IMR-90 (cell line): ENCODE measurements around the gene SYNPO. TPM values are rescaled to one million over a fixed set of nuclear protein-coding genes. Genes with fewer than 3 reads are reported as not detected.

Experiments used
- ATAC-seq: fragments of 200-7000 bp; cut with Tn5 transposase; 2 replicates; pipeline ENCODE4 v1.9.1; 2020; ENCODE audit warnings: low read depth, mild to moderate bottlenecking, moderate library complexity
- BruUV-seq: library from RNA; stranded (reverse); fragments of 400-500 nt; replicated peaks from 2 replicates; lab custom pipeline; 2021; lab: Mats Ljungman, UMichigan
- CTCF ChIA-PET: fragments of 300-600 bp; formaldehyde crosslinking; extraction: SDS; loops from one replicate; lab custom pipeline; 2021; ENCODE audit warnings: antibody characterized with exemption; lab: Yijun Ruan, JAX
- POLR2A ChIA-PET: fragments of 300-600 bp; sonication (Branson Sonifier 250); formaldehyde crosslinking; loops from one replicate; lab custom pipeline; 2022; ENCODE audit warnings: antibody characterized with exemption; ENCODE audit not compliant: unreplicated experiment; lab: Charles Lee
- DNase-seq: peaks from one replicate; pipeline ENCODE4 v3.0.0; 2013
- H2AFZ ChIP-seq: replicated peaks from 2 replicates; pipeline ENCODE3; 2013; ENCODE audit warnings: low read length, mild to moderate bottlenecking; ENCODE audit not compliant: poor library complexity
- H2AK5ac ChIP-seq: 2 replicates; pipeline ENCODE4 v1.6.1; 2013; ENCODE audit warnings: low read depth, low read length, inconsistent platforms
- H2AK9ac ChIP-seq: replicated peaks from 2 replicates; pipeline ENCODE3; 2013; ENCODE audit warnings: mild to moderate bottlenecking, low read depth, low read length, moderate library complexity; ENCODE audit not compliant: poor library complexity
- H2BK120ac ChIP-seq: 2 replicates; pipeline ENCODE4 v1.6.1; 2013; ENCODE audit warnings: low read depth, low read length, inconsistent platforms
- H2BK15ac ChIP-seq: 3 replicates; pipeline ENCODE4 v1.6.1; 2013; ENCODE audit warnings: low read depth, low read length, inconsistent platforms
- H2BK20ac ChIP-seq: 2 replicates; pipeline ENCODE4 v1.6.1; 2013; ENCODE audit warnings: low read depth, mild to moderate bottlenecking, inconsistent platforms, low read length, moderate library complexity
- H2BK5ac ChIP-seq: 2 replicates; pipeline ENCODE4 v1.6.1; 2013; ENCODE audit warnings: mild to moderate bottlenecking, low read depth, low read length, inconsistent platforms; ENCODE audit not compliant: poor library complexity, severe bottlenecking
- H3K14ac ChIP-seq: replicated peaks from 2 replicates; pipeline ENCODE4 v1.6.1; 2013; ENCODE audit warnings: low read depth, low read length, inconsistent platforms
- H3K18ac ChIP-seq: 2 replicates; pipeline ENCODE4 v1.6.1; 2013; ENCODE audit warnings: low read depth, low read length, control low read depth
- H3K23ac ChIP-seq: 2 replicates; pipeline ENCODE4 v1.6.1; 2013; ENCODE audit warnings: low read depth, low read length, inconsistent platforms
- H3K27ac ChIP-seq: 2 replicates; pipeline ENCODE4 v1.5.1; 2013; ENCODE audit warnings: mild to moderate bottlenecking, control low read depth, low read length; ENCODE audit not compliant: insufficient read depth
- H3K27me3 ChIP-seq: 2 replicates; pipeline ENCODE4 v1.6.1; 2013; ENCODE audit warnings: low read length; ENCODE audit not compliant: control insufficient read depth, insufficient read depth
- H3K36me3 ChIP-seq: 2 replicates; pipeline ENCODE4 v1.6.1; 2013; ENCODE audit warnings: low read length, mixed read lengths; ENCODE audit not compliant: control insufficient read depth, insufficient read depth
- H3K4ac ChIP-seq: 2 replicates; pipeline ENCODE4 v1.6.1; 2013; ENCODE audit warnings: low read depth, low read length, inconsistent platforms
- H3K4me1 ChIP-seq: 2 replicates; pipeline ENCODE4 v1.6.1; 2013; ENCODE audit warnings: low read length, mixed read lengths; ENCODE audit not compliant: control insufficient read depth, insufficient read depth
- H3K4me2 ChIP-seq: 2 replicates; pipeline ENCODE4 v1.6.1; 2013; ENCODE audit warnings: low read depth, mild to moderate bottlenecking, control low read depth, low read length, moderate library complexity
- H3K4me3 ChIP-seq: 2 replicates; pipeline ENCODE4 v1.5.1; 2013; ENCODE audit warnings: low read depth, mild to moderate bottlenecking, control low read depth, low read length, moderate library complexity; ENCODE audit not compliant: insufficient read depth
- H3K56ac ChIP-seq: 2 replicates; pipeline ENCODE4 v1.6.1; 2013; ENCODE audit warnings: low read length, inconsistent platforms; ENCODE audit not compliant: insufficient read depth; ENCODE audit errors: extremely low read depth
- H3K79me1 ChIP-seq, 2 experiments: 2 replicates each; pipeline ENCODE4 v1.6.1; 2013; ENCODE audit warnings: low read length in 2 of 2, inconsistent platforms in 1 of 2, low read depth in 1 of 2
- H3K9ac ChIP-seq: 2 replicates; pipeline ENCODE4 v1.6.1; 2013; ENCODE audit warnings: low read depth, low read length, control low read depth
- H3K9me1 ChIP-seq: 2 replicates; pipeline ENCODE4 v1.6.1; 2013; ENCODE audit warnings: low read length, inconsistent platforms; ENCODE audit not compliant: insufficient read depth
- H3K9me3 ChIP-seq: 2 replicates; pipeline ENCODE4 v1.6.1; 2013; ENCODE audit warnings: low read length; ENCODE audit not compliant: control insufficient read depth, insufficient read depth
- H4K20me1 ChIP-seq: 2 replicates; pipeline ENCODE4 v1.6.1; 2013; ENCODE audit warnings: low read length, inconsistent platforms; ENCODE audit not compliant: insufficient read depth
- H4K5ac ChIP-seq: 2 replicates; pipeline ENCODE4 v1.6.1; 2013; ENCODE audit warnings: mild to moderate bottlenecking, low read depth, low read length, control low read depth
- H4K8ac ChIP-seq, 2 experiments: 2 replicates each; pipeline ENCODE4 v1.6.1; 2013; ENCODE audit warnings: low read depth in 2 of 2, low read length in 2 of 2, control low read depth in 1 of 2, inconsistent platforms in 1 of 2
- H4K91ac ChIP-seq: 2 replicates; pipeline ENCODE4 v1.6.1; 2013; ENCODE audit warnings: low read depth, low read length, inconsistent platforms; ENCODE audit not compliant: insufficient read depth
- BHLHE40 ChIP-seq: fragments of 150-350 bp; IDR thresholded peaks from 2 replicates; pipeline ENCODE4 v1.6.1; 2016; ENCODE audit warnings: mild to moderate bottlenecking, low read depth, low read length
- CEBPB ChIP-seq: IDR thresholded peaks from 2 replicates; pipeline ENCODE4 v1.6.1; 2012; ENCODE audit warnings: low read depth, low read length, improper control_type of control experiment
- CHD1 ChIP-seq: IDR thresholded peaks from 2 replicates; pipeline ENCODE4 v1.6.1; 2012; ENCODE audit warnings: low read depth, low read length, improper control_type of control experiment
- FOS ChIP-seq: fragments of 150-350 bp; IDR thresholded peaks from 2 replicates; pipeline ENCODE4 v1.6.1; 2016; ENCODE audit warnings: low read depth, low read length
- MAFK ChIP-seq: IDR thresholded peaks from 2 replicates; pipeline ENCODE4 v1.6.1; 2012; ENCODE audit warnings: low read depth, low read length, improper control_type of control experiment
- MAZ ChIP-seq: IDR thresholded peaks from 2 replicates; pipeline ENCODE4 v1.6.1; 2012; ENCODE audit warnings: low read depth, mild to moderate bottlenecking, low read length, improper control_type of control experiment, moderate library complexity, borderline replicate concordance
- MXI1 ChIP-seq: IDR thresholded peaks from 2 replicates; pipeline ENCODE4 v1.6.1; 2012; ENCODE audit warnings: low read depth, mild to moderate bottlenecking, low read length, moderate library complexity, borderline replicate concordance
- NFE2L2 ChIP-seq: fragments of 150-350 bp; IDR thresholded peaks from 2 replicates; pipeline ENCODE4 v1.6.1; 2016; ENCODE audit warnings: low read depth, mild to moderate bottlenecking, low read length
- POLR2A ChIP-seq: IDR thresholded peaks from 2 replicates; pipeline ENCODE4 v1.6.1; 2012; ENCODE audit warnings: mild to moderate bottlenecking, low read depth, low read length
- RFX5 ChIP-seq: IDR thresholded peaks from 2 replicates; pipeline ENCODE4 v1.8.0; 2012; ENCODE audit warnings: low read depth, mild to moderate bottlenecking, low read length, moderate library complexity
- WGBS, 2 experiments: methylation state at CpG; one replicate each; pipeline versions ENCODE4 v1.1.5 to v1.1.7; 2013; ENCODE audit warnings: missing lambda C conversion rate in 2 of 2; ENCODE audit not compliant: insufficient read length in 1 of 2; ENCODE audit errors: extremely low coverage in 2 of 2; 5-methylcytosine and 5-hydroxymethylcytosine counted together
- dilution Hi-C: fragments of 300-500 bp; cut with HindIII; formaldehyde crosslinking; loops from one replicate; pipeline ENCODE4 v1.14.3; 2018; ENCODE audit warnings: low sequenced_read_pairs; ENCODE audit not compliant: unreplicated experiment
- in situ Hi-C: fragments of 300-500 bp; cut with MboI; formaldehyde crosslinking; loops from 3 replicates; pipeline ENCODE4 v1.14.3; 2019; ENCODE audit warnings: low sequenced_read_pairs, inconsistent platforms, mixed read lengths
- intact Hi-C: fragments of 100-400 bp; cut with micrococcal nuclease; formaldehyde crosslinking; loops from 2 replicates; pipeline ENCODE4 v1.10.0; 2022
- polyA plus RNA-seq, 3 experiments: library from polyadenylated mRNA; depleted of rRNA; stranded (reverse); fragments of >200 nt; gene quantifications; 2 replicates each; pipeline ENCODE4 v1.2.3, GENCODE V29; 2012; ENCODE audit warnings: low replicate concordance in 1 of 3
- total RNA-seq: library from RNA; depleted of rRNA; stranded (reverse); fragments of >200 nt; gene quantifications from 2 replicates; pipeline ENCODE4 v1.2.3, GENCODE V29; 2012
- TF ChIP-seq, protein P1 (sequence below): fragments of 150-350 bp; IDR thresholded peaks from 2 replicates; pipeline ENCODE4 v1.6.1; 2017; ENCODE audit warnings: mild to moderate bottlenecking, antibody characterized with exemption, low read length, low read depth
- TF ChIP-seq, protein P2 (sequence below): fragments of 150-350 bp; IDR thresholded peaks from 2 replicates; pipeline ENCODE4 v1.6.1; 2016; ENCODE audit warnings: low read depth, mild to moderate bottlenecking, low read length, moderate library complexity, borderline replicate concordance

Gene SYNPO
- total and polyA plus RNA-seq, 2 of the 4 experiments (the other 2 are of a cell fraction), result 3.0 to 24.8 TPM

DNA sequence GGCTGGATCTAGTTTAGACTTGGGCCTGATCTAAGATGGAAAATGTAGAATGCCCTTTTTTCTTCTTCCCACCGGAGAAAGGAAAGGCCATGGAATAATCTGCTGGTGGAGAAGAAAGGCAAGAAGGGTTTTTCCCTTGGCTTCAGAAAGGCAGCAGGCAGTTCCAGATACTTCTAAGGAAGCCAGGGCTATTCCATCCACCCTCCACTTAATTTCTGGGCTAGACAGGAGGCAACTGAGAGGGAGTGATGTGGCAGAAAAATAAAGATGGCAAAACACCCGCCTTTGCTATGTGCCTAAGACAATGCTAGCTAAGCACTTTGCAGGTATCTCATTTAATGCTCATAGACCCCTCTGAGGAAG lies 30.5 kb downstream of the SYNPO start:
- H4K5ac ChIP-seq, result no peak overlapping the region
- in situ Hi-C loops, result no loop called here
- H3K27ac ChIP-seq, result no peak overlapping the region
- H3K27me3 ChIP-seq, result peaks cover 12% of the 10 kb centered on the region
- ChIA-PET CTCF (no interaction called here), POLR2A (interaction anchor here (0.5 kb wide), 1 partner anchor 112 kb away, joined by 3 read pairs; no protein-coding TSS in a partner anchor)
- ATAC-seq (no peak), DNase-seq (no peak)
- H3K9me1 ChIP-seq, result peaks cover 8% of the 10 kb centered on the region
- H3K4me1 ChIP-seq, result peaks cover 13% of the 10 kb centered on the region
- H4K20me1 ChIP-seq, result no peaks in the 10 kb centered on the region
- no peak overlapping the region for H3K23ac ChIP-seq
- dilution Hi-C loops, result no loop called here
- no peak overlapping the region for H3K4me2 ChIP-seq
- H4K8ac ChIP-seq, result no peak overlapping the region
- no peaks in the 10 kb centered on the region for H3K36me3 ChIP-seq
- WGBS, 2 experiments, result 20% methylated on average over 1 of the region's 2 CpGs; no CpG with 5 or more reads in 1 of the 2 experiments
- no peak overlapping the region for H3K14ac ChIP-seq
- H2BK20ac ChIP-seq, result no peak overlapping the region
- no peak overlapping the region for H3K4me3 ChIP-seq
- H2AK5ac ChIP-seq, result no peak overlapping the region
- H2BK15ac ChIP-seq, result no peak overlapping the region
- H3K79me1 ChIP-seq, result no peaks in the 10 kb centered on the region
- H3K9me3 ChIP-seq, result no peaks in the 10 kb centered on the region
- TF ChIP-seq MAZ, result no peak
- no peak for TF ChIP-seq BHLHE40
- no peak for TF ChIP-seq FOS
- TF ChIP-seq, protein P1, sequence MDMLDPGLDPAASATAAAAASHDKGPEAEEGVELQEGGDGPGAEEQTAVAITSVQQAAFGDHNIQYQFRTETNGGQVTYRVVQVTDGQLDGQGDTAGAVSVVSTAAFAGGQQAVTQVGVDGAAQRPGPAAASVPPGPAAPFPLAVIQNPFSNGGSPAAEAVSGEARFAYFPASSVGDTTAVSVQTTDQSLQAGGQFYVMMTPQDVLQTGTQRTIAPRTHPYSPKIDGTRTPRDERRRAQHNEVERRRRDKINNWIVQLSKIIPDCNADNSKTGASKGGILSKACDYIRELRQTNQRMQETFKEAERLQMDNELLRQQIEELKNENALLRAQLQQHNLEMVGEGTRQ, result no peak
- TF ChIP-seq RFX5, result no peak
- no peak for TF ChIP-seq POLR2A
- no peak for TF ChIP-seq NFE2L2
- TF ChIP-seq, protein P2, sequence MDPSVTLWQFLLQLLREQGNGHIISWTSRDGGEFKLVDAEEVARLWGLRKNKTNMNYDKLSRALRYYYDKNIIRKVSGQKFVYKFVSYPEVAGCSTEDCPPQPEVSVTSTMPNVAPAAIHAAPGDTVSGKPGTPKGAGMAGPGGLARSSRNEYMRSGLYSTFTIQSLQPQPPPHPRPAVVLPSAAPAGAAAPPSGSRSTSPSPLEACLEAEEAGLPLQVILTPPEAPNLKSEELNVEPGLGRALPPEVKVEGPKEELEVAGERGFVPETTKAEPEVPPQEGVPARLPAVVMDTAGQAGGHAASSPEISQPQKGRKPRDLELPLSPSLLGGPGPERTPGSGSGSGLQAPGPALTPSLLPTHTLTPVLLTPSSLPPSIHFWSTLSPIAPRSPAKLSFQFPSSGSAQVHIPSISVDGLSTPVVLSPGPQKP, result no peak
- no peak for TF ChIP-seq CEBPB
- no peak for TF ChIP-seq MXI1
- TF ChIP-seq CHD1, result no peak
- TF ChIP-seq MAFK, result no peak
- H3K9ac ChIP-seq, result no peak overlapping the region
- no peak overlapping the region for H2BK5ac ChIP-seq
- no peak overlapping the region for H2AK9ac ChIP-seq
- no peak overlapping the region for H3K56ac ChIP-seq
- H3K18ac ChIP-seq, result no peak overlapping the region
- H4K91ac ChIP-seq, result no peak overlapping the region
- intact Hi-C loops, result no loop called here
- no peak overlapping the region for H2BK120ac ChIP-seq
- BruUV-seq, result no TSS peak
- no peak overlapping the region for H2AFZ ChIP-seq
- no peak overlapping the region for H3K4ac ChIP-seq
